NCI-H526 (cell line): ENCODE measurements around the gene MVB12B.
"Not testable (repeated sequence)": the region's sequence is repeated elsewhere in the genome, so short reads cannot be mapped to it uniquely, and the experiment has no call there.

Experiments used
- DNase-seq, 2 experiments: peaks; one replicate each; lab custom pipeline; 2025; lab: John Stamatoyannopoulos, UW

MVB12B gene

GRCh38 chr9:126474206-126474765 lies 147.7 kb downstream of the MVB12B start:
- no peak for DNase-seq

- no peak for DNase-seq
Observed at GRCh38 chr9:126474786-126475485, 148.3 kb downstream of the MVB12B start.

DNA sequence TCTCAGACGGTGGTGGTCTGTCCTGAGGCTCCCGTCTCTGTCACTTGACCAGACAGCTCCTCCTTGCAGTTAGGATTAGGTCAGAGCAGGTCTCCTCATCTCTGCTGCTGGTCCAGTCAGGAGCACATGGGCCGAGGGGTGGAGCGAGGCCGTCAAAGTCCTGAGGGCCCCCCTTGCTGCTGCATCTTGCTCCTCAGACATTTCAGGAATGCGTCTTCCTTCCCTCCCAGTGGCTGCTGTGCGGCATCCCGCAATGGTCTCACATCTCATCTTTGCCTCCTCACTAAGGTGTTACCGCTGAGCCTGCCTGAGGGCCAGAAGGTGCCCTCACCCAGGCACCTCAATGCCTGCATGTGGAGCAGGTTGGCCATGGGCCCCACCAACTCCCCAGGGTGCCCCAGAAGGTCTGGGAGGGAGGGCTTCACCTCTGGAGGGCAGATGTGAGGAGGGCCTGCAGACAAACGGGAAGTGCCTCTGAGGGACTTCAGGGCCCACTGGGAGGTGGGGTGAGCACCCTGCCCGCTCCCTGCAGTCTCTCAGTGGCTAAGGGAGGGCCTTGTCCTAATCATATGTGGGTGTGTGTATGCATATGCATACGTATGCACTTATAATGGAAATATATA lies 149.4 kb downstream of the MVB12B start:
- no peak for DNase-seq

GRCh38 chr9:126477432-126477831 lies 150.8 kb downstream of the MVB12B start:
- DNase-seq, result not testable (repeated sequence)

- DNase-seq, result no peak
Observed at GRCh38 chr9:126478216-126478981, 151.8 kb downstream of the MVB12B start.

DNA sequence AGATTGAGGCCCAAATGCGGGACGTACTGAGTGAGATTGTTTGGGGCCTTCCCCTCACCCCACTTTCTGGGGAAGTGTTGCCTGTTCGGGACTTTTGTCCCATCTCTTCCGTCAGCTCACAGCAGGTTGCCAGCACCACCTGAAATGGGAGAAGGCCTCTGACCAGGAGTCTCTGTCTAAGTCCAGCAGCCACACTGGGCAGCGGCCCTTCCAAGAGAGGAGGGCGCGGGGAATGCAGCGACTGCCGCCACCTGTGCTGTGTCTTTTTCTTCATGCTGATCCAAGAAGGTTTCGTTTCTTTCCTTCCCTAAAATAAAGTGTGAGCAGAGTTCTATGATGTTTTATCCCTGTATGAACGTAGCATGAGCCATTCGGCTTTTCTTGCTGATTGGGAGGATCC lies 152.9 kb downstream of the MVB12B start:
- no peak for DNase-seq

DNA sequence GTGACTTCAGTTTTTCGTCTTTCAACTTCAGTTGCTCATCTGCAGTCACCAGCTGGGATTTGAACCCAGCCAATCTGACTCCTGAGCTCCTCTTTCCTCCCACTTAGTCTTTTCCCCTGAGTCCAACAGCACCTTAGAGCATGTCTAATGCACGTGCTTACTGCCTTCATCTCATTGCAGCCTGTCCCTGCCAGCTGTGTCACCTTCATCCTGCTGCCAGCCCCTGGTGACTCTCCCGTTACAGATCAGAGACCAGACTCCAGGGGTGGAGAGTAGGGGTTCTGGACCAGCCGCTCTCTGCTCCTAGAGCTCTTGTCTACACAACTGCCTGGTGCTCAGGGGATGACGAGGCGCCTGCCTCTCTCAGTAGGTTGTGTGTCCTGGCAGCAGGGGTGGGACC lies 154.2 kb downstream of the MVB12B start:
- no peak for DNase-seq

DNA sequence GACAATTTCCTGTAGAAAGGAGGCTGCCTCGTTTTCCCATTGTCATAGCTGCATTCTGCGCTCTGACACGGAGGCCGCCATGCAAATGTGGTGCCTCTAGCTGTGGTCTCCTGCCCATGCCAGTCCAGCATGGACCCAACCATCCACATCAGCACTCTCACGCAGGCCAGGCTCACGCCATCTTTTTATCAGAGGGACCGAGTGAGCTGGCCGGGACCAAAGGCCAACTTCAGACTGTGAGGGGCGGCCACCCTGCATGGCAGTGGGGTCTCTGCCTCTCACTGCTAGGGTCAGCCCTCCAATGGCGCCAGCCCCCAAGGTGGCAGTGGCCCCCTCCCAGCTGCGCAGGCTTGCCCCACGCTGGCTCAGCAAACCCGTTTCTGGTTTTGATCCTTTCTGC lies 155.2 kb downstream of the MVB12B start:
- DNase-seq, result no peak

DNA sequence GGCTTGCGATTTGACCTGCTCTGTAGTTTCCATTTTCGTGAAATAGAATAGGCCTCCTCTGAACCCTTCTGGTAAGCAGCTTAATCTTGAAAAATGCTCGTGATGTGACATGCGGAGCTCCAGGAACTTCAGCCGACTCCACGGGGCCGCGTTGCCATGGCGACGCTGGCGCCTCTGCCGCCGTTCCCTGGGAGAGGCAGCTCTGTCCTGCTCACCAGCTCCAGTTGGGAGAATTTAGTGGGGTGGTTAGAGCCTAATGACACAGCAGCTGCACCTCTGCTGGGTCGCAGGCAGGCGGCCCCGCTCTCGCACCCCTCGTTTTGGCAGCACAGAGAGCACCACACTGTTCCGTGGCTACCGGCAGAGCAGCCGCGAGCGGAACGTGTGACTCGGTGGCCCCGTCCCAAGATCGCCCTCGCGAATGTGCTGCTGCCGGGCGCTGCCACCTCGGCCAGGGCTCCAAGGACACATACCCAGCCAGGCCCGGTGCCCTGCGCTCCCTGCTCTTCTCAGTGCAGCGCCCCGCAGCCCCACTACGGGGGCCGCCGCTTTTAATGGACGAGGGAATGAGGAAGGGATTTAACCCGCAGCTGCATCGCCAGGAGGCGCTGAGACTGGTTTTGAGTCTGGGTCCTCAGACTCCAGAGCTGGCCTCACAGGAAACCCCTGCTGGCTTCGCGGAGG lies 155.9 kb downstream of the MVB12B start:
- no peak for DNase-seq

- DNase-seq, result no peak
Observed at GRCh38 chr9:126483468-126484073, 156.9 kb downstream of the MVB12B start.

GRCh38 chr9:126485662-126486061 lies 159.0 kb downstream of the MVB12B start:
- DNase-seq, result no peak

GRCh38 chr9:126486276-126486675 lies 159.6 kb downstream of the MVB12B start:
- DNase-seq, result no peak

DNA sequence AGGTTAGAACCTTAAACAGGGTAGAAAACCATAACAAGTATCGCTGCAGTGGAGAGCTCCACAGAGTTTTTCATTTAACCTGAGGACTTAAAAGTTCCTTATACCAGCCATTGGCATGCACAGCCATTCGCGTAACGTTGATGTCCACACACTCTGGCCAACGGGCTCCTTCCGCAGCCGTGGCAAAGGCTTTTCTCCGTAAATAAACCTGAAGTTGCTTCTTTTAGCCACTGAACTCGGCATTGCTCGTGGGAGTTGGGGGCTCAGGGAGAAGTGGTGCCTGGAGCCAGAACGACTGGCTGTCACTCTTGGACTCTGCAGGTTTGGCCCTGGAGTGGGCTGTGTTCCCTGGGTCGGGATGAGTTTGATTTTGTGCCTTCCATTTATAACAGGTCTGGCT lies 161.2 kb downstream of the MVB12B start:
- no peak for DNase-seq

- no peak for DNase-seq
Observed at GRCh38 chr9:126488310-126488709, 161.7 kb downstream of the MVB12B start.

GRCh38 chr9:126488881-126489404 lies 162.3 kb downstream of the MVB12B start:
- DNase-seq, result no peak

DNA sequence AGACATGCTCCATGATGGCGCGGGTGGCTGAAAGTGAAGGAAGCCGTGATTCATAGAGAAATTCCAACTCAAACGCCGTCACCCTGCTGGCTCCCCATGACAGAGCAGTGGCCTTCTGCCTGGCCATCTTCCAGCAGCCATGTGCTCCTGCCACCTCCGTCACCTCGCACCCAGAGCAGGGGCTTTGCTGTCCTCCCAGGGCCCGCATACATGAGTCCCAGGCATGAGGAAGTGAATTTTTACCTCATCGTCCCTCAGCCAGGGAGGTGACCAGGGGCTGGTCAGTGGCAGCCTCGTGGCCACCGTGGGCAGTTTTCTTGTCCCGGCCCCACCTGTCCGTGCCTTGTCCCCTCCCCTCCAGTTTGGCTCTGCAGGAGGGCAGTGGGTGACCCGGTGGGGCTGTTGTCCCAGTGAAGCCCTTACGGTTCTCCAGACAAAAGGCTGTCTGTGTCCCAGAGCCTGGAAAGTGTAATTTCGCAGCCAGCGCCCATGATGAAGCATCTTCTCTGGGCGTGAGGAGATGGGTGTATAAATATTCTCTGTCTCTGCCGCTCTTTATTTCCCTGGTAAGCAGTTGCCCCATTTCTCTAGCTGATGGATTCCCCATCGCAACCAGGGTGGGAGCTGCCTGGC lies 163.1 kb downstream of the MVB12B start:
- no peak for DNase-seq

DNA sequence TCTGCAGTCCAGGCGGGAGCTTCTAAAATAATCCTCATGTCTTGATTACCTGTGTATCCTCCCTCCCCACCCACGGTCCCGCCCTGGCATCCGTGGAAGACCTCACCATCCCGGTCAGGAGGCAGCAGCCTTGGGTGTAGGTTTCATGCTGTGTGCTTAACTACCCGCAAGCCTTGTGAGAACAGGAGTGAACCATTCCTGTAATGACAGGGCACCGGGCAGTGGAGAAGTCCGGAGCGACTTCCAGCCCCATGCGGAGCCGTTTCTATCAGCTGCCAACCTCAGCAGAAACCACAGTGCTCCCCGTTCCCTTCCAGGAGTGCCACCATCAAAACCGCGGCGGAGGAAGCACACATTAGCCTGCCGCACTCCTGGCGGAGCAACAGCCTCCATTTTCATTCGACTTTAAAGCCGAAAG lies 163.6 kb downstream of the MVB12B start:
- no peak for DNase-seq

- peak; percentile 8 to 55 for DNase-seq
Observed at GRCh38 chr9:126490871-126491567, 164.4 kb downstream of the MVB12B start.

GRCh38 chr9:126491568-126491879 lies 164.9 kb downstream of the MVB12B start:
- DNase-seq, result no peak

DNA sequence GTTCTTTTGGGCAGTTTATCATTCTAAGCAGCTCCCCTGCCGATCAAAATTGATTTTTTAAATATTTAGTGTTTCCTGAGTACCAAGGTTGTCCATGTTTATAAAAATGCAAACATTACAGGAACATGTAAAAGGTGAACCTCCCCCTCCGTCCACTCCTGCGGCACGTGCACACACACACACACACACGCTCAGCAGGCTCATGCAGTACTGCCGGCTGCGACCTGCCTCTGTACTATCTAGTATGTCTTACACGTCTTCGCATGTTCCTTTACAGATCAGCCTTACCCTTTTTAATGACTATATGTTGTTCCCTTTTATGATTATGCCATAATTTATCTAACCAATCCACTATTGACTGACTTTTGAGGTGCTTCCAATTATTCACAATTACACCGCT lies 165.3 kb downstream of the MVB12B start:
- DNase-seq, result no peak

- no peak for DNase-seq
Observed at GRCh38 chr9:126494264-126494663, 167.6 kb downstream of the MVB12B start.
